Adrenal gland (tissue), 12 donors: Measurements from ENCODE around the gene WWOX. TPM values are rescaled to one million over a fixed set of nuclear protein-coding genes. Genes with fewer than 3 reads are reported as not detected.

Source experiments
- DNase-seq, 7 donors: peaks; one replicate each; pipeline ENCODE4 v3.0.0-alpha.2; 2019 to 2020
- H3K27ac ChIP-seq, 5 donors: fragments of 200-600 bp; sonication (generic) in 4 of 5; 1 replicate in 3 of 5; 2 replicates in 2 of 5; pipeline versions ENCODE4 v1.5.1 to v1.8.0; 2016 to 2020; ENCODE audit warnings: mild to moderate bottlenecking in 1 of 5
- H3K27me3 ChIP-seq: fragments of 200-600 bp; 2 replicates; pipeline ENCODE4 v1.8.0; 2021
- H3K36me3 ChIP-seq, 2 donors: fragments of 200-600 bp; replicated peaks in 1 of 2; 1 replicate in 1 of 2; 2 replicates in 1 of 2; pipeline versions ENCODE4 v1.5.1 to v1.8.0; 2018 to 2022
- H3K4me1 ChIP-seq, 2 donors: fragments of 200-600 bp; replicated peaks in 1 of 2; 1 replicate in 1 of 2; 2 replicates in 1 of 2; pipeline versions ENCODE4 v1.5.1 to v1.8.0; 2018 to 2021
- H3K4me3 ChIP-seq, 4 donors: fragments of 200-600 bp; sonication (generic) in 3 of 4; one replicate each; pipeline ENCODE4 v1.5.1; 2016 to 2018
- H3K9me3 ChIP-seq, 3 donors: fragments of 200-600 bp; sonication (generic) in 1 of 3; replicated peaks in 1 of 3; 1 replicate in 2 of 3; 2 replicates in 1 of 3; pipeline versions ENCODE4 v1.5.1 to v1.8.0; 2016 to 2021
- POLR2A ChIP-seq, 2 donors: fragments of 450-650 bp; IDR thresholded peaks; one replicate each; pipeline ENCODE4 v1.6.1; 2017; ENCODE audit warnings: antibody characterized with exemption in 2 of 2, mild to moderate bottlenecking in 2 of 2, moderate library complexity in 1 of 2
- WGBS, 4 donors: extraction: QIAGEN DNeasy Blood & Tissue Kit in 2 of 4; methylation state at CpG; one replicate each; pipeline versions ENCODE4 v1.1.5 to v1.1.7; 2013 to 2017; 5-methylcytosine and 5-hydroxymethylcytosine counted together
- intact Hi-C, 2 donors: fragments of 100-400 bp; cut with DNase I; formaldehyde crosslinking; loops; one replicate each; pipeline versions ENCODE4 v1.14.1 to v1.15.0; 2022 to 2023
- polyA plus RNA-seq, 3 donors: library from polyadenylated mRNA; stranded (reverse); fragments of 200-250 nt in 2 of 3; fragments of 350-450 nt in 1 of 3; fragmentation: Illumina TruSeq in 1 of 3; extraction: RNeasy Lipid Tissue Mini Kit (QIAGEN cat#74804) in 1 of 3; gene quantifications; one replicate each; pipeline ENCODE4 v1.2.3, GENCODE V29; 2013 to 2014
- total RNA-seq, 9 donors: library from RNA; depleted of rRNA in 4 of 9; stranded (reverse); fragments of >200 nt in 4 of 9; fragments of 120-200 nt in 1 of 9; fragmentation: NEBNext Ultra II Directional in 1 of 9; extraction: Animal tissue kit (Norgen Biotek cat#: 25700) in 1 of 9; gene quantifications; one replicate each; pipeline versions ENCODE4 v1.1.0 to v1.2.4, GENCODE V29; 2013 to 2023
- TF ChIP-seq, protein P1 (sequence below), 6 experiments: fragments of 450-650 bp in 4 of 6; fragments of 200-600 bp in 2 of 6; sonication (generic) in 1 of 6; IDR thresholded peaks; 1 replicate in 5 of 6; 2 replicates in 1 of 6; pipeline versions ENCODE4 v1.5.1 to v1.8.0; 2016 to 2021; ENCODE audit warnings: antibody characterized with exemption in 6 of 6, mild to moderate bottlenecking in 2 of 6, moderate library complexity in 1 of 6
- donor health status: healthy with polysubstance abuse.
- donor health status: Bipolar disorder and iron deficiency.
- donor health status: DM: yes; HTN: yes; CAD: no.
- donor health status: DM: no; HTN: no; CAD: no.
- donor health status: DM: no; HTN: no; CAD: no.
- donor health status: DM: yes; HTN: yes; CAD: no.

WWOX gene
- total and polyA plus RNA-seq, 12 donors, result 11.8 to 74.6 (median 20.5) TPM

DNA sequence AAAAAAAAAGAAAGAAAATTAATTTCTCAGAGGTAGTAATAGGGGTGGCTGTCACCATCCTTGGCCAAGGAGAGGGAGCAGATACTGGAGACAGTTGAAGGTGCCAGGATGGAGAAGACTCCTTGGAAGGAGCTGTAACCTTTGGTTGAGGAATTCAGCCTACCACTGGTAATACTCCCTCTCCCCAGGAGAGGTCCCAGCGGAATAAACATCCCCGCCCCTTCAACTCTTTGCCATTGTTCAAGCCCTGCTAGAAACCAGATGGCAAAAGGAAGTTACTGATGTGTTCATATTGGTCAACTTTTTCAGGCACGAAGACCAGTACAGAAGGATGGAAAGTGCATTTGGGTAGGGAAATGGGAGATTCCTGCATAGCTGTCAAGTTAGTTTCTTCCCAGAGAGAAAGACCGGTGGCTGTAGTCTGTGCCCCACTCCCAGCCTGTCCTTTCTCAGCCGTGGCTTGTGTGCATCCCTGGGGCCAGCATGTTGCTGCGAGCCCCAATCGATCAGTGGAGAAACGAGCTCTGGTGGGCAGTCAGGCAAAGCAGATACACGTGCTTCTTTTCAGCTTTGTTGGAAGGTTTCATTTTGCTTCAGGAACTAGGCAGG is 889.0 kb downstream of the WWOX start:
- intact Hi-C loops, result no loop called here
- H3K4me1 ChIP-seq, result no peaks in the 10 kb centered on the region
- H3K4me3 ChIP-seq, result no peak overlapping the region
- no peaks in the 10 kb centered on the region for H3K36me3 ChIP-seq
- TF ChIP-seq, protein P1, sequence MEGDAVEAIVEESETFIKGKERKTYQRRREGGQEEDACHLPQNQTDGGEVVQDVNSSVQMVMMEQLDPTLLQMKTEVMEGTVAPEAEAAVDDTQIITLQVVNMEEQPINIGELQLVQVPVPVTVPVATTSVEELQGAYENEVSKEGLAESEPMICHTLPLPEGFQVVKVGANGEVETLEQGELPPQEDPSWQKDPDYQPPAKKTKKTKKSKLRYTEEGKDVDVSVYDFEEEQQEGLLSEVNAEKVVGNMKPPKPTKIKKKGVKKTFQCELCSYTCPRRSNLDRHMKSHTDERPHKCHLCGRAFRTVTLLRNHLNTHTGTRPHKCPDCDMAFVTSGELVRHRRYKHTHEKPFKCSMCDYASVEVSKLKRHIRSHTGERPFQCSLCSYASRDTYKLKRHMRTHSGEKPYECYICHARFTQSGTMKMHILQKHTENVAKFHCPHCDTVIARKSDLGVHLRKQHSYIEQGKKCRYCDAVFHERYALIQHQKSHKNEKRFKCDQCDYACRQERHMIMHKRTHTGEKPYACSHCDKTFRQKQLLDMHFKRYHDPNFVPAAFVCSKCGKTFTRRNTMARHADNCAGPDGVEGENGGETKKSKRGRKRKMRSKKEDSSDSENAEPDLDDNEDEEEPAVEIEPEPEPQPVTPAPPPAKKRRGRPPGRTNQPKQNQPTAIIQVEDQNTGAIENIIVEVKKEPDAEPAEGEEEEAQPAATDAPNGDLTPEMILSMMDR (IDR thresholded peaks at IDR 0.05), result no peak
- no peak for TF ChIP-seq POLR2A (IDR thresholded peaks at IDR 0.05)
- H3K27me3 ChIP-seq, result no peaks in the 10 kb centered on the region
- H3K27ac ChIP-seq, result no peak overlapping the region
- H3K9me3 ChIP-seq, result no peaks in the 10 kb centered on the region
- WGBS, 4 donors, result 80 to 88% (median 84%) methylated on average over 9 of the region's 9 CpGs
- no peak for DNase-seq

DNA sequence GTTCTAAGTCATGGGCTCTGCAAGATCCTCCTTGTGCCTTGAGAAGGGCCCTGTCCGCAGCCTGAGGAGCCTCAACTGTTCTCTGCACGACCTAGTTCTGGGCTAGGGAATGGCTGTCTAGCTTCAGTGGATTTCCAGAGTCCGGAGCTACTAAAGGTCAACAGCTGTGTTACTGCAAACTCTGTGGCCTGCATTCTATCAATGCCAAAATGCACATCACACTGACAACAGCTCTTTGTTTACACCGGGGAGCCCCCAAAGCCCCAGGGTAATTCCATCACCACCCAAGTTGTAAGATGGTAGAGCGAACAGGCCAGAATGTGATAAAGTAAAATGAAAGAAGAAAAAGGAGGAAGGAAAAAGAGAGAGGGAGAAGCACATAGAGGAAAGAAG is 890.9 kb downstream of the WWOX start:
- intact Hi-C loops, result no loop called here
- no peak for DNase-seq
- H3K27ac ChIP-seq, result no peak overlapping the region
- H3K9me3 ChIP-seq, result no peaks in the 10 kb centered on the region
- H3K4me1 ChIP-seq, result no peaks in the 10 kb centered on the region
- TF ChIP-seq, protein P1 (IDR thresholded peaks at IDR 0.05), result no peak
- no peak for TF ChIP-seq POLR2A (IDR thresholded peaks at IDR 0.05)
- no peak overlapping the region for H3K4me3 ChIP-seq
- 64 to 72% (median 71%) methylated on average over 3 to 5 of the region's 5 CpGs for WGBS, 4 donors
- no peaks in the 10 kb centered on the region for H3K27me3 ChIP-seq
- H3K36me3 ChIP-seq, result no peaks in the 10 kb centered on the region

DNA sequence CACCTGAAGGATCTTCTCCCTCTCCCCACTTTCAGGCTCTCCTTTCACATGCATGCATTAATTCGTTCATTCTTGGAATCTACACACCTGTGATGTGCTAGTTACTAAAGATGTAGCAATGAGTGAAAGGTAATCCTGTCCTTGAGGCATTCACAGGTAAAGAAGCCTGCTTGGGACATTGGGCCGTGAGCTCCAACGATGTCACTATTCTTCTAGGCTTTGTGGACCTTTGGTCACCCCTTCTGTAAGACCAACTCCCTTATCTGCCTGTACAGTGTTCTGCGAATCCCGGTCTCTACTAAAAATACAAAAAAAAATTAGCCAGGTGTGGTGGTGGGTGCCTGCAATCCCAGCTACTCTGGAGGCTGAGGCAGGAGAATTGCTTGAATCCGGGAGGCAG is 892.5 kb downstream of the WWOX start:
- no peak for DNase-seq
- no peak overlapping the region for H3K27ac ChIP-seq
- H3K9me3 ChIP-seq, result no peaks in the 10 kb centered on the region
- no peaks in the 10 kb centered on the region for H3K27me3 ChIP-seq
- no peaks in the 10 kb centered on the region for H3K4me1 ChIP-seq
- H3K4me3 ChIP-seq, result no peak overlapping the region
- TF ChIP-seq POLR2A (IDR thresholded peaks at IDR 0.05), result no peak
- TF ChIP-seq, protein P1 (IDR thresholded peaks at IDR 0.05), result no peak
- 77 to 80% (median 79%) methylated on average over 6 of the region's 6 CpGs for WGBS, 4 donors
- intact Hi-C loops, result no loop called here
- no peaks in the 10 kb centered on the region for H3K36me3 ChIP-seq

DNA sequence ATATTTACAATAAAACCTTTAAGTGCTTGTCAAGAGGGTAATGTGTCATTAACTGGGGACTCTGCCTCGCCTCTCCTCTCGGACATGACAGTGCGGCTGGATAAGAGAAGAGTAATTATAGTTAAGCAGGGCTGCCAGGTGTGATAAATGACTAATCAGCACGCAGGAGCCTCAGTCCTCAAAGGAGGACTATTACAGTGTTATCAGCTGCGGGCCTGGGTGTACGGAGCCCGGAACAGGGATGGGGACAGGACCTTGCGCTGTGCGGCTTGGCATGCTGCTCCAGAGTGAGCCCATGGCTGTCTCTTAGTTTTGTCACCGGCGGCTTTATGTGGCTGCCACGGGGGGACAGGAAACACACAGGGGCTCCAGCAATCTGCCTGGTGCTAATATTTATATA is 893.9 kb downstream of the WWOX start:
- TF ChIP-seq POLR2A (IDR thresholded peaks at IDR 0.05), result no peak
- TF ChIP-seq, protein P1 (IDR thresholded peaks at IDR 0.05), result no peak
- no peaks in the 10 kb centered on the region for H3K36me3 ChIP-seq
- no peaks in the 10 kb centered on the region for H3K9me3 ChIP-seq
- no peaks in the 10 kb centered on the region for H3K4me1 ChIP-seq
- no peak overlapping the region for H3K27ac ChIP-seq
- no peak for DNase-seq
- 70 to 78% (median 74%) methylated on average over 10 to 12 of the region's 12 CpGs for WGBS, 4 donors
- no peaks in the 10 kb centered on the region for H3K27me3 ChIP-seq
- intact Hi-C loops, result no loop called here
- no peak overlapping the region for H3K4me3 ChIP-seq
